ENCODE measurements around the gene EEFSEC.

DNA sequence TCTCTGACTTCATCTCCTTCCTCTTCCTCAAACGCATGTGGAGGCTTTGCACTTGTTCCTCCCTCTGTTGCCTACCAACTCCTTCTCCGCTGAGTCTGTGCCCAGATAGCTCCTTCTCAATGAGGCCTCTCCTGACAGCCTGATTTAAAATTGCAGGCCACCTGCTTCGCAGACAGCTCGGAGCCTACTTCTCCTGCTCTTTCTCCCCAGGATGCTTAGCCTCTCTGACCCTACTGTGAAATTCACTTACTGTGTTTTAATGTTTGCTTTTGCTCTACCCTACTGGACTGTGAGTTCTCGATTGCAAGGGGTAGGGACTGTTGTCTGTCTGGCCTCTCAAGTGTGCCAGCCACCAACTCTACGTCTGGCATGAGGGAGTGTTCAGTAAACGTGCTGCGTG, 83.4 kb downstream of the EEFSEC start:
- TF ChIP-seq, protein P1, sequence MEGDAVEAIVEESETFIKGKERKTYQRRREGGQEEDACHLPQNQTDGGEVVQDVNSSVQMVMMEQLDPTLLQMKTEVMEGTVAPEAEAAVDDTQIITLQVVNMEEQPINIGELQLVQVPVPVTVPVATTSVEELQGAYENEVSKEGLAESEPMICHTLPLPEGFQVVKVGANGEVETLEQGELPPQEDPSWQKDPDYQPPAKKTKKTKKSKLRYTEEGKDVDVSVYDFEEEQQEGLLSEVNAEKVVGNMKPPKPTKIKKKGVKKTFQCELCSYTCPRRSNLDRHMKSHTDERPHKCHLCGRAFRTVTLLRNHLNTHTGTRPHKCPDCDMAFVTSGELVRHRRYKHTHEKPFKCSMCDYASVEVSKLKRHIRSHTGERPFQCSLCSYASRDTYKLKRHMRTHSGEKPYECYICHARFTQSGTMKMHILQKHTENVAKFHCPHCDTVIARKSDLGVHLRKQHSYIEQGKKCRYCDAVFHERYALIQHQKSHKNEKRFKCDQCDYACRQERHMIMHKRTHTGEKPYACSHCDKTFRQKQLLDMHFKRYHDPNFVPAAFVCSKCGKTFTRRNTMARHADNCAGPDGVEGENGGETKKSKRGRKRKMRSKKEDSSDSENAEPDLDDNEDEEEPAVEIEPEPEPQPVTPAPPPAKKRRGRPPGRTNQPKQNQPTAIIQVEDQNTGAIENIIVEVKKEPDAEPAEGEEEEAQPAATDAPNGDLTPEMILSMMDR (IDR thresholded peaks at IDR 0.05; ENCODE audit: insufficient read depth, low read length) = no peak
- TF ChIP-seq POLR2AphosphoS5 (IDR thresholded peaks at IDR 0.05; ENCODE audit: low read depth) = no peak
- TF ChIP-seq, protein P2, sequence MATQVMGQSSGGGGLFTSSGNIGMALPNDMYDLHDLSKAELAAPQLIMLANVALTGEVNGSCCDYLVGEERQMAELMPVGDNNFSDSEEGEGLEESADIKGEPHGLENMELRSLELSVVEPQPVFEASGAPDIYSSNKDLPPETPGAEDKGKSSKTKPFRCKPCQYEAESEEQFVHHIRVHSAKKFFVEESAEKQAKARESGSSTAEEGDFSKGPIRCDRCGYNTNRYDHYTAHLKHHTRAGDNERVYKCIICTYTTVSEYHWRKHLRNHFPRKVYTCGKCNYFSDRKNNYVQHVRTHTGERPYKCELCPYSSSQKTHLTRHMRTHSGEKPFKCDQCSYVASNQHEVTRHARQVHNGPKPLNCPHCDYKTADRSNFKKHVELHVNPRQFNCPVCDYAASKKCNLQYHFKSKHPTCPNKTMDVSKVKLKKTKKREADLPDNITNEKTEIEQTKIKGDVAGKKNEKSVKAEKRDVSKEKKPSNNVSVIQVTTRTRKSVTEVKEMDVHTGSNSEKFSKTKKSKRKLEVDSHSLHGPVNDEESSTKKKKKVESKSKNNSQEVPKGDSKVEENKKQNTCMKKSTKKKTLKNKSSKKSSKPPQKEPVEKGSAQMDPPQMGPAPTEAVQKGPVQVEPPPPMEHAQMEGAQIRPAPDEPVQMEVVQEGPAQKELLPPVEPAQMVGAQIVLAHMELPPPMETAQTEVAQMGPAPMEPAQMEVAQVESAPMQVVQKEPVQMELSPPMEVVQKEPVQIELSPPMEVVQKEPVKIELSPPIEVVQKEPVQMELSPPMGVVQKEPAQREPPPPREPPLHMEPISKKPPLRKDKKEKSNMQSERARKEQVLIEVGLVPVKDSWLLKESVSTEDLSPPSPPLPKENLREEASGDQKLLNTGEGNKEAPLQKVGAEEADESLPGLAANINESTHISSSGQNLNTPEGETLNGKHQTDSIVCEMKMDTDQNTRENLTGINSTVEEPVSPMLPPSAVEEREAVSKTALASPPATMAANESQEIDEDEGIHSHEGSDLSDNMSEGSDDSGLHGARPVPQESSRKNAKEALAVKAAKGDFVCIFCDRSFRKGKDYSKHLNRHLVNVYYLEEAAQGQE (IDR thresholded peaks at IDR 0.05; ENCODE audit: insufficient replicate concordance, low read depth) = no peak
- TF ChIP-seq GABPA (IDR thresholded peaks at IDR 0.05; ENCODE audit: low read depth) = no peak

All from HL-60 (cell line).